HCT116 (cell line): ENCODE data around the gene TPP1. TPM values are rescaled to one million over a fixed set of nuclear protein-coding genes. Genes with fewer than 3 reads are reported as not detected.

ENCODE experiments used
- ATAC-seq: fragments of 200-7000 bp; cut with Tn5 transposase; 2 replicates; pipeline ENCODE4 v1.9.1; 2020; ENCODE audit warnings: mild to moderate bottlenecking, moderate library complexity
- BruUV-seq: library from RNA; stranded (reverse); fragments of 400-500 nt; replicated peaks from 2 replicates; lab custom pipeline; 2021; lab: Mats Ljungman, UMichigan
- CTCF ChIA-PET: fragments of 300-600 bp; sonication (Branson Sonifier 250); formaldehyde crosslinking; loops from one replicate; lab custom pipeline; 2021; ENCODE audit warnings: antibody characterized with exemption; lab: Charles Lee
- POLR2A ChIA-PET: fragments of 300-600, 350-600 bp; sonication (Branson Sonifier 250); formaldehyde crosslinking; loops from one replicate; lab custom pipeline; 2021; ENCODE audit warnings: antibody characterized with exemption; lab: Charles Lee
- RAD21 ChIA-PET, 2 experiments: fragments of 300-600 bp; sonication (Branson Sonifier 250); formaldehyde crosslinking; loops; one replicate each; lab custom pipeline; 2023; ENCODE audit warnings: low total read pairs in 2 of 2; ENCODE audit not compliant: uncharacterized antibody in 2 of 2, unreplicated experiment in 2 of 2, low non-redundant PET in 1 of 2; lab: Charles Lee
- DNase-seq: peaks from one replicate; pipeline ENCODE4 v3.0.0-alpha.2; 2010; ENCODE audit warnings: low read depth, low spot score
- H2AFZ ChIP-seq: fragments of 200-600 bp; shearing (Covaris generic), sonication (generic); 2 replicates; pipeline ENCODE4 v1.6.1; 2017; ENCODE audit warnings: low read depth, mixed run types, mixed read lengths, antibody characterized with exemption, low read length; ENCODE audit not compliant: poor library complexity, severe bottlenecking
- H3K27ac ChIP-seq: 2 replicates; pipeline ENCODE4 v1.5.1; 2012; ENCODE audit warnings: low read depth, low read length
- H3K27me3 ChIP-seq: fragments of 200-600 bp; sonication (generic); 2 replicates; pipeline ENCODE4 v1.6.1; 2016; ENCODE audit warnings: mixed run types, low read length, mixed read lengths; ENCODE audit not compliant: insufficient read depth
- H3K36me3 ChIP-seq, 2 experiments: fragments of 200-500 bp in 1 of 2; fragments of 200-600 bp in 1 of 2; sonication (Bioruptor generic) in 1 of 2; sonication (generic) in 1 of 2; 2 replicates each; pipeline versions ENCODE4 v1.5.1 to v1.6.1; 2014 to 2016; ENCODE audit warnings: low read length in 2 of 2, inconsistent platforms in 1 of 2, mixed read lengths in 1 of 2, mixed run types in 1 of 2; ENCODE audit not compliant: insufficient read depth in 2 of 2, control insufficient read depth in 1 of 2
- H3K4me1 ChIP-seq, 2 experiments: fragments of 200-600 bp in 1 of 2; sonication (generic) in 1 of 2; 2 replicates each; pipeline versions ENCODE4 v1.5.1 to v1.6.1; 2012 to 2017; ENCODE audit warnings: low read length in 2 of 2, inconsistent platforms in 1 of 2, mild to moderate bottlenecking in 1 of 2, mixed read lengths in 1 of 2, mixed run types in 1 of 2, moderate library complexity in 1 of 2; ENCODE audit not compliant: insufficient read depth in 2 of 2, control insufficient read depth in 1 of 2
- H3K4me2 ChIP-seq: fragments of 200-600 bp; sonication (generic); 2 replicates; pipeline ENCODE4 v1.6.1; 2017; ENCODE audit warnings: mixed run types, low read length, mixed read lengths
- H3K4me3 ChIP-seq, 2 experiments: fragments of 200-600 bp in 1 of 2; sonication (generic) in 1 of 2; replicated peaks in 1 of 2; 2 replicates each; pipeline ENCODE4 v1.5.1; 2011 to 2016; ENCODE audit warnings: low read length in 2 of 2, control low read depth in 1 of 2, low read depth in 1 of 2, mild to moderate bottlenecking in 1 of 2, mixed read lengths in 1 of 2, mixed run types in 1 of 2
- H3K79me2 ChIP-seq: fragments of 200-600 bp; sonication (generic); 2 replicates; pipeline ENCODE4 v1.6.1; 2017; ENCODE audit warnings: mild to moderate bottlenecking, mixed run types, low read length, moderate library complexity, mixed read lengths; ENCODE audit not compliant: insufficient read depth
- H3K9ac ChIP-seq: fragments of 200-600 bp; sonication (generic); 2 replicates; pipeline ENCODE4 v1.6.1; 2016; ENCODE audit warnings: low read length, mixed read lengths
- H3K9me2 ChIP-seq: fragments of 200-600 bp; sonication (generic), shearing (Covaris generic); 2 replicates; pipeline ENCODE4 v1.6.1; 2017; ENCODE audit warnings: mixed run types, mild to moderate bottlenecking, moderate library complexity; ENCODE audit not compliant: insufficient read depth
- H3K9me3 ChIP-seq, 2 experiments: fragments of 200-500 bp in 1 of 2; fragments of 200-600 bp in 1 of 2; sonication (Bioruptor generic) in 1 of 2; sonication (generic) in 1 of 2; 2 replicates each; pipeline ENCODE4 v1.6.1; 2014 to 2017; ENCODE audit warnings: low read length in 2 of 2, mixed read lengths in 2 of 2, inconsistent platforms in 1 of 2, low read depth in 1 of 2, mild to moderate bottlenecking in 1 of 2, mixed run types in 1 of 2, moderate library complexity in 1 of 2; ENCODE audit not compliant: control insufficient read depth in 1 of 2, insufficient read depth in 1 of 2
- H4K20me1 ChIP-seq: fragments of 200-600 bp; sonication (generic), shearing (Covaris generic); 2 replicates; pipeline ENCODE4 v1.6.1; 2017; ENCODE audit warnings: mixed run types, mild to moderate bottlenecking, moderate library complexity; ENCODE audit not compliant: insufficient read depth
- CEBPB ChIP-seq: IDR thresholded peaks from 2 replicates; pipeline ENCODE4 v1.6.1; 2012; ENCODE audit warnings: low read depth
- EZH2phosphoT487 ChIP-seq: fragments of 200-600 bp; IDR thresholded peaks from 2 replicates; pipeline ENCODE4 v1.6.1; 2018; ENCODE audit warnings: antibody characterized with exemption, borderline replicate concordance
- JUND ChIP-seq: IDR thresholded peaks from 2 replicates; pipeline ENCODE4 v1.6.1; 2012
- POLR2A ChIP-seq: IDR thresholded peaks from 2 replicates; pipeline ENCODE4 v1.7.0; 2011; ENCODE audit warnings: borderline replicate concordance; ENCODE audit not compliant: insufficient read depth, insufficient read length; ENCODE audit errors: extremely low read depth
- POLR2AphosphoS5 ChIP-seq: IDR thresholded peaks from 2 replicates; pipeline ENCODE4 v1.6.1; 2011; ENCODE audit warnings: mild to moderate bottlenecking, low read depth, low read length, moderate library complexity
- SP1 ChIP-seq: IDR thresholded peaks from 2 replicates; pipeline ENCODE4 v1.6.1; 2012; ENCODE audit warnings: low read depth
- TCF7L2 ChIP-seq: IDR thresholded peaks from 2 replicates; pipeline ENCODE4 v1.7.0; 2011; ENCODE audit warnings: borderline replicate concordance, inconsistent platforms; ENCODE audit not compliant: insufficient read depth, insufficient read length; ENCODE audit errors: extremely low read depth
- YY1 ChIP-seq: IDR thresholded peaks from 2 replicates; pipeline ENCODE4 v1.6.1; 2011; ENCODE audit warnings: low read length, low read depth, moderate library complexity, mild to moderate bottlenecking; ENCODE audit not compliant: insufficient replicate concordance; ENCODE audit errors: extremely low read depth
- ZNF274 ChIP-seq: fragments of 200-500 bp; sonication (Bioruptor generic); IDR thresholded peaks from 2 replicates; pipeline ENCODE4 v1.6.1; 2014; ENCODE audit warnings: mild to moderate bottlenecking, low read depth, low read length, inconsistent platforms
- intact Hi-C: fragments of 100-400 bp; cut with micrococcal nuclease; formaldehyde crosslinking; loops from 2 replicates; pipeline ENCODE4 v1.10.0; 2022
- total RNA-seq: library from RNA; stranded (reverse); gene quantifications from one replicate; pipeline ENCODE4 v1.2.1, GENCODE V29; 2021; ENCODE audit not compliant: unreplicated experiment
- TF ChIP-seq, protein P1 (sequence below), 3 experiments: fragments of 200-600 bp in 1 of 3; sonication (generic) in 1 of 3; IDR thresholded peaks in 2 of 3; conservative IDR thresholded peaks in 1 of 3; 2 replicates each; pipeline ENCODE4 v1.5.1; 2012 to 2017; ENCODE audit warnings: low read depth in 2 of 3, low read length in 2 of 3, antibody characterized with exemption in 1 of 3, borderline replicate concordance in 1 of 3, control low read depth in 1 of 3, mild to moderate bottlenecking in 1 of 3, mixed read lengths in 1 of 3, mixed run types in 1 of 3, moderate library complexity in 1 of 3; ENCODE audit not compliant: insufficient read depth in 1 of 3
- TF ChIP-seq, protein P2 (sequence below): IDR thresholded peaks from 2 replicates; pipeline ENCODE4 v1.6.1; 2012
- TF ChIP-seq, protein P3 (sequence below): IDR thresholded peaks from 2 replicates; pipeline ENCODE4 v1.6.1; 2012

TPP1 gene
- total RNA-seq, 1 experiment from 2014 or later, result 44.7 TPM

DNA sequence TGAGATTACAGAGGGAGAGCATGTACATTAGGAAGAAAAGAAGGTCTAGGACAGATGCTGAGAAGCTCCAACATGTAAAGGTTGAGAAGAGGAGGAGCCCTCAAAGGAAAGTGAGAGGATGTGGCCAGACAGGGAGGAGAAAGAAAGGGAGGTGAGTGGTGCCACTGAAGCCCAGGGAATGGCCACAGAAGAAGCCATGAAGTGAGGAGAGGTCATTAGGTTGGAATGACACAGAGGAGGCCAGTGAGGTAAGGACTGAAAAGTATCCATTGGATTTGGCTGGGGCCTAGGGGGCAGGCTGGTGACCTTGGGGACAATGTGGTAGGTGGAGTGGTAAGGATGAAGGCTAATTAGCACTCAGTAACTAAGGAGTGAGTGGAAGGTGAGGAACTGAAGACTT is 39.4 kb upstream of the TPP1 start:
- POLR2A ChIA-PET, result no interaction called here
- TF ChIP-seq ZNF274, result no peak
- no peak for TF ChIP-seq EZH2phosphoT487
- TF ChIP-seq, protein P1, sequence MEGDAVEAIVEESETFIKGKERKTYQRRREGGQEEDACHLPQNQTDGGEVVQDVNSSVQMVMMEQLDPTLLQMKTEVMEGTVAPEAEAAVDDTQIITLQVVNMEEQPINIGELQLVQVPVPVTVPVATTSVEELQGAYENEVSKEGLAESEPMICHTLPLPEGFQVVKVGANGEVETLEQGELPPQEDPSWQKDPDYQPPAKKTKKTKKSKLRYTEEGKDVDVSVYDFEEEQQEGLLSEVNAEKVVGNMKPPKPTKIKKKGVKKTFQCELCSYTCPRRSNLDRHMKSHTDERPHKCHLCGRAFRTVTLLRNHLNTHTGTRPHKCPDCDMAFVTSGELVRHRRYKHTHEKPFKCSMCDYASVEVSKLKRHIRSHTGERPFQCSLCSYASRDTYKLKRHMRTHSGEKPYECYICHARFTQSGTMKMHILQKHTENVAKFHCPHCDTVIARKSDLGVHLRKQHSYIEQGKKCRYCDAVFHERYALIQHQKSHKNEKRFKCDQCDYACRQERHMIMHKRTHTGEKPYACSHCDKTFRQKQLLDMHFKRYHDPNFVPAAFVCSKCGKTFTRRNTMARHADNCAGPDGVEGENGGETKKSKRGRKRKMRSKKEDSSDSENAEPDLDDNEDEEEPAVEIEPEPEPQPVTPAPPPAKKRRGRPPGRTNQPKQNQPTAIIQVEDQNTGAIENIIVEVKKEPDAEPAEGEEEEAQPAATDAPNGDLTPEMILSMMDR (IDR thresholded peaks at IDR 0.05 in 2 of 3, conservative IDR thresholded peaks at IDR 0.05 in 1 of 3; ENCODE audit: borderline replicate concordance in 1 of 3, insufficient read depth in 1 of 3, low read depth in 2 of 3, low read length in 2 of 3), result no peak
- TF ChIP-seq TCF7L2, result no peak
- no peak for TF ChIP-seq POLR2AphosphoS5
- TF ChIP-seq, protein P2, sequence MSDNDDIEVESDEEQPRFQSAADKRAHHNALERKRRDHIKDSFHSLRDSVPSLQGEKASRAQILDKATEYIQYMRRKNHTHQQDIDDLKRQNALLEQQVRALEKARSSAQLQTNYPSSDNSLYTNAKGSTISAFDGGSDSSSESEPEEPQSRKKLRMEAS, result no peak
- TF ChIP-seq YY1, result no peak
- TF ChIP-seq CEBPB, result no peak
- no peak for TF ChIP-seq POLR2A
- TF ChIP-seq JUND, result no peak
- TF ChIP-seq, protein P3, sequence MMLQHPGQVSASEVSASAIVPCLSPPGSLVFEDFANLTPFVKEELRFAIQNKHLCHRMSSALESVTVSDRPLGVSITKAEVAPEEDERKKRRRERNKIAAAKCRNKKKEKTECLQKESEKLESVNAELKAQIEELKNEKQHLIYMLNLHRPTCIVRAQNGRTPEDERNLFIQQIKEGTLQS, result no peak
- TF ChIP-seq SP1, result no peak
- intact Hi-C loops, result no loop called here
- no peaks in the 10 kb centered on the region for H3K9me2 ChIP-seq
- H3K27ac ChIP-seq, result no peak overlapping the region
- BruUV-seq, result no TSS peak
- H3K4me2 ChIP-seq, result no peak overlapping the region
- H3K27me3 ChIP-seq, result peaks cover 6% of the 10 kb centered on the region; the same call in 1 of the 2 replicates
- no peak overlapping the region for H3K4me3 ChIP-seq
- no peak overlapping the region for H2AFZ ChIP-seq
- H3K9ac ChIP-seq, result no peak overlapping the region
- no peaks in the 10 kb centered on the region for H3K79me2 ChIP-seq
- no peak for ATAC-seq
- CTCF ChIA-PET, result interaction anchor here (1.2 to 1.5 kb wide), 2 partner anchors 9 to 295 kb away, joined by 3 read pairs; no protein-coding TSS in a partner anchor
- H4K20me1 ChIP-seq, result no peaks in the 10 kb centered on the region
- no peaks in the 10 kb centered on the region for H3K9me3 ChIP-seq
- DNase-seq, result no peak
- RAD21 ChIA-PET, result no interaction called here
- H3K36me3 ChIP-seq, result no peaks in the 10 kb centered on the region
- H3K4me1 ChIP-seq, result no peaks in the 10 kb centered on the region
